GM18868 (cell line): Measurements from ENCODE around the gene PUM2.
"Not testable (repeated sequence)": the region's sequence is repeated elsewhere in the genome, so short reads cannot be mapped to it uniquely, and the experiment has no call there.

ENCODE experiments used
- ATAC-seq: cut with Tn5 transposase; IDR thresholded peaks from one replicate; pipeline ENCODE4 v1.9.1; 2021; ENCODE audit warnings: mild to moderate bottlenecking, moderate library complexity; ENCODE audit not compliant: unreplicated experiment

The PUM2 gene

DNA sequence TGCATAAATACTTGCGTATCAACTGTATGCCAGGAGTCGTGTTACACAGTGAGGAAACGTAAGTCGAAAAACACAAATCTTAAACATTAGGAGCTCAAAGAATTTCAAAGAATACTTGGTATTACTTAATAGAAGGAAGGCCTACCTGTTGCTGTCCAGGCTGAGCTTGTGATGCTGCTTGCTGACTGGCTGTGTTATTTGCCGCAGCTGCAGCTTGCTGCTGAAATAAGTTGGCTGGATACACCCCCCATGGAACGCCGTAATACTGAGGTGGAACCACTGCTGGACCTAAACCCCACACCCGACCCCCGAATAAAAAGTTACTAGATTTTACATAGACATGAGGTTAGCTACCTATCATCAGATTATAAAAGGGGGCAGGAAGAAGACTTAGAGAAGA is 56.4 kb downstream of the PUM2 start:
- ATAC-seq, result no peak

GRCh38 chr2:20292984-20293383 is 57.7 kb downstream of the PUM2 start:
- no peak for ATAC-seq

DNA sequence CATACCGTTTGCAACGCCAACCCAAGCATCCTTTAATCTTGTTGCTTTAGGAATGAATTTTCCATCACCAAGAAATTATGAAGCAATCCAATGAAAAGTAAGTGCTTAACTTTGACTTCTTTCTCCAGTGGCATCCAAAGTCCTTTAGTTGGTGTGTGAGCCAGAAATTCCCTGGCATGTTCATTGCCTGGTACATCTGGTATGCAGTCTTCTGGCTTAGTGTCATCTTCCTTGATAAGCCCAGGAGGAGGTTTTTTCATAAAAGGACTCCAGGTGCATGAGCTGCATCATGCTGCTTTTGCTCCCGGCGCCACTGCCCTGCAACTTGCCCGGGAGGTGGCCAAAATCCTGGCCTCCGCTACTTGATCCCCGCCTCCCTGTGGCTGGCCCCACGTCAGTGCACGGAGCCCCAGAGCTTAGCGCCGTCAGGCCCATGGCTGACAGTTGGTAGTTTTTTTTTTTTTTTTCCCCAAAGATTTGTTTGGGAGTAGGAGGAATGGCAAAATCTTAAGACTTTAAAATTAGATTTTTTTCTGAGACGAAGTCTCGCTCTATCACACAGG is 58.7 kb downstream of the PUM2 start:
- ATAC-seq, result no peak

DNA sequence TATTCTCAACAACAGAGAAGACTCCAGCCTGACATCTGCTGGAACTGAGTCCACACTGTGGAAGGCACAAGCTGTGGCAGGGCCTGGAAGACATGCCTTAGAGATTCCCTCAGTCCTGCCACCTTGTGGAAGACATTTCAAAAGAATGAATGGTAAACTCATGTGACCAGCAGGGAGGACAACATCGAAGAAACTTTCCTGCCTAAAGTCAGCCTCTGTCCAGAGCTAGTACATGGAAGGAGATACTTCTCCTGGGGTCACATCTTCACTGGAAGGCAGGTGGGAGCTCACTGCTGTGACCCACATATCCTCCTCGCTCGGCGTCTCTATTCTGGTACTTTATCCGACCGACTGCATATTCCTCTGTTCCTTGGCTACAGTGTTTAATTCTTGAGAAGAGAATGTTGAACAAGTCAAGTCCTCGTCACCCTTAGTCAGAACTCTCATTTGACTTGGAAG is 59.5 kb downstream of the PUM2 start:
- peak; percentile 86 for ATAC-seq

- ATAC-seq, result no peak
Observed at GRCh38 chr2:20288642-20289340, 61.9 kb downstream of the PUM2 start.

GRCh38 chr2:20282916-20283592 is 67.6 kb downstream of the PUM2 start:
- ATAC-seq, result no peak

DNA sequence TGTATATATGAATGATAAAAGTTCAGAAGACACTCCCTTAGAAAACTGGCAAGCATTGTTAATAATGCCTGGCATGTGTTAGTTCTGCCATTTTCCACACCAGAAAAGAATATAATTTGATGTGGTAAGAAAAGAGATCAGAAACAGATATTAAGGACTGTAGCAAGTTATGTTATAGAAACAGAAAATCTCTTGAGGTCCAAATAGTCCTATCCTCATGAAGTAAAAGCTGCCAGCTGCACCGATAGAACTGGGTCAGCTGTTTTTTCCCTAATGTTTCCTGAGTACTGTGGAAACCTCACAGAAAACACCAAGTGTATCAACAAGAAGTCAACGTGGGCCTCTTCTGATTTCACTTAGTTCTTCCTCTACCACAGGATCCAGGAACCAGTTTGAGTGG is 68.8 kb downstream of the PUM2 start:
- no peak for ATAC-seq

- ATAC-seq, result no peak
Observed at GRCh38 chr2:20273042-20273441, 77.6 kb downstream of the PUM2 start.

DNA sequence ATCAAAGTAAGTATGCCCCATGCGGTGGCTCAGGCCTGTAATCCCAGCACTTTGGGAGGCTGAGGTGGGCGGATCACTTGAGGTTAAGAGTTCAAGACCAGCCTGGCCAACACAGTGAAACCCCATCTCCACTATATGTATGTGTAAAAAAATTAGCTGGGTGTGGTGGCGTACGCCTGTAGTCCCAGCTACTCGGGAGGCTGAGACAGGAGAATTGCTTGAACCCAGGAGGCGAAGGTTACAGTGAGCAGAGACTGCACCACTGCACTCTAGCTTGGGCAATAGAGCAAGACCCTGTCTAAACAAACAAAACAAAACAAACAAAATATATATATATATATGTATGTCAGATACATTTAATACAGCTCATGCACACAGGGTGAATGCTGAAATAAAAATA is 82.3 kb downstream of the PUM2 start:
- not testable (repeated sequence) for ATAC-seq

- ATAC-seq, result no peak
Observed at GRCh38 chr2:20267529-20267928, 83.1 kb downstream of the PUM2 start.

GRCh38 chr2:20264629-20265028 is 86.0 kb downstream of the PUM2 start:
- ATAC-seq, result no peak

DNA sequence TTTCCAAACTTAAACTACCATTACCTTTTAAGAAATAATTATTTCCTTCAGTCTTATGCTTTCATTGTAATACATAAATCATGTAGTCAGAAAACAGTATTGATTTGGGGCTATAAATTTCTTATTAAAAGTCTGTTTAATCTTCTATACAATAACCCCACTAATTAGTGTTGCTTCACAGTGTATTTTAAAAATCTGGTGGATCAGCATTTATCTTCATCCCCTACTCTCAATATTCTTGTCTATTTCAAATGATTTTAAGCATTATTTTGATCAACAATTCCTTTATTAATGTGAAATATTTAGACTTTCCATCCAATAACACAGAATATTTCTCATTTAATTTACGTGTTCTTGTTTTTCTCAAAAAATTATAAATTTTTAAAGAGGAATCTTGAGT is 93.2 kb downstream of the PUM2 start:
- no peak for ATAC-seq

DNA sequence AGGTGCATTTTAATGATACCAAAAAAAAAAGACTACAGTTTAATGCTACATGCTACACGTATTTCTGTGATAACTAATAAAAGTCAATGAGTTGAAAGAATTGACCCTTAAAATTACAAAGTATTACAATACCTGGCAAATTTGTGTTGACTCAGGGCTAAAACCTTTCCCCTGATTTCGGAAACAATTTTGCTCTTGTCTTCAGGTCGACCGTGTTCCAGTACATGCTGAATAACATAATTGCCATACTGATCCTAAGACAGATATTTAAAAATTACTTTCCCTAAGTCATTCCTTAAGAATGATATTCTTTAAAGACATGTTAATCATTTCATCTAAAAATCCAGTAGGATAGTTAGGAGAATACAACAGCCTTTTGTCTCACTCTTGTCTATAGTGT is 95.9 kb downstream of the PUM2 start:
- no peak for ATAC-seq

DNA sequence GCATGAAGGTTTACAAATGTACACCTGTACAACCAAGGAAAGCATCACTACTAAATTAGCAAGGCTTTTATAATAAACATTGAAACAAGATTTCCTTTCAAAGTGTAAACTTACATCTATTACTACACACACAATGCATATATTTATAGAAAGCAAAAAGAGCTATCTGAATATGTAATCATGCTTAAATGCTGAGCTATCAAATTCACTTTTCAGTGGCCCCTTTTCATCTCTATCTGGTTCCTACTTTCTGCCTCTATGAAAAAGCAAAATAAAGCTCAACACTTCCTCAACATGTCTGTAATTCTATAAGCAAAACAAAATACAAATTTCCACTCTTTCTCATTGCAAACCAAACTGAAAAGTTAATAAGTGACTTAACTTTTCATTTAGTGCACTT is 100.2 kb downstream of the PUM2 start:
- no peak for ATAC-seq

- ATAC-seq, result no peak
Observed at GRCh38 chr2:20249170-20249569, 101.5 kb downstream of the PUM2 start.

GRCh38 chr2:20247084-20247483 is 103.6 kb downstream of the PUM2 start:
- no peak for ATAC-seq

DNA sequence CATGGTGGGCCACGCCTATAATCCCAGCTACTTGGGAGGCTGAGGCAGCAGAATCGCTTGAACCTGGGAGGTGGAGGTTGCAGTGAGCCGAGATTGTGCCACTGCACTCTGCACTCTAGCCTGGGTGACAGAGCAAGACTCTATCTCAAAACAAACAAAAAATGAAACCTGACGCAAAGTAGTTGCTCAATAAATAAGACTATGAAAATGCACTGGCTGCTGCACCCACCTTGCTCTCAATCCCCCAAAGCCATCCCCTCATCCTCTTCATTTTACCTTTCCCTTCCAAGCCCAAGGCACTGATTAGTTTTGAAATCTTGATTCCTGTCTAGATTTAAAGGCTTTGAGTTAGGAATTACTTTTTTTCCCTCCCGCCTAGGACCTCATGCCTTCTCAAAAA is 107.0 kb downstream of the PUM2 start:
- ATAC-seq, result not testable (repeated sequence)

DNA sequence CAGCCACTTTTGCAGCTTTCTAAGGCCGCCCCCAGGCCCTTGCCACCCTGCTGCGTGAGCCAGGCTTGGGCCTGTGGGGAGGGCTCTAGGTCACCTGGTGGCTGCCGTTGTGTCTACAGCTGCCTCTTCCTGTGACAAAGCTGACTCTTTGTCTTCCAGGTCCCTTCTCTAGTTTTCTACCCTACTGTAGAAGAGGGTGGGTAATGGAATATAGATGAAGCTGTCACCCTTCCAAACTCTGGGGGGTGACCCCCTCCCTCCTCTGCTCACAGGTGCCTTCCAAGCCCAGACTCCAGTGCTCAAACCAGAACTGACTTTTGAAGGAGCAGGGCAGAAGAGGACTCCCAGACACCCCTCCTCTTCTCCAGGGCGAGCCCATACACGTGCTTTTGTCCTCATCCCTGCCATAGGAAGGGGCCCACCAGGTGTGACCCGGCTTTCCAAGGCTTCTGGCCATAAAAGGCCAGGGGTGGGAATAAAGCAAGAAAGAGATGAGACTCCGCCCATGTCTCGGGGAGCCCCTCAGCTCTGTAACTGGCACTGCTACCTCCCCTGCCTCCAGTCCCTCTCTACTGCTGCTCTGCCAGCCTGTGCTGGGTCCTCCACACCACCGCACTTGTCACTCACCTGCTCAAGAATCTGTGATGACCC is 107.8 kb downstream of the PUM2 start:
- no peak for ATAC-seq

GRCh38 chr2:20241973-20242726 is 108.5 kb downstream of the PUM2 start:
- no peak for ATAC-seq

- ATAC-seq, result not testable (repeated sequence)
Observed at GRCh38 chr2:20240291-20240690, 110.4 kb downstream of the PUM2 start.

DNA sequence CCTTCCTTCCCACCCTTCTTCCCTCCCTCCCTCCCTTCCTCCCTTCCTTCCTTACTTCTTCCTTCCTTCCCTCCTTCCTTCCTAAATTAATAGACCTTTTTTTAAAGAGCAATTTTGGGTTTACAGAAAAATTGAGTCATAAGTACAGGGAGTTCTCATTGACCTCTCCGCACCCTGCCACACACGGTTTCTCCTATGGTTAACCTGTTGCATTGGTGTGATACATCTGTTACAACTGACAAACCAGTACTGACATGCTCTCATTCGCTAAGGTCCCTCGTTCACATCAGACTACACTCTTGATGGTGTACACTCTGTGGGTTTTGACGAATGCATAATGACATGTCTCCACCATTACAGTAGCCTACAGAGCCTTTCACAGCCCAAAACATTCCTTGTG is 114.1 kb downstream of the PUM2 start:
- no peak for ATAC-seq
